Sigmoid colon (tissue), 7 donors: ENCODE measurements around the gene PGPEP1. TPM values are rescaled to one million over a fixed set of nuclear protein-coding genes. Genes with fewer than 3 reads are reported as not detected.

ENCODE experiments used
- DNase-seq: peaks from one replicate; pipeline ENCODE4 v3.0.0-alpha.2; 2019
- H3K27ac ChIP-seq, 4 donors: fragments of 200-600 bp; sonication (generic); one replicate each; pipeline ENCODE4 v1.5.1; 2016 to 2019; ENCODE audit warnings: mild to moderate bottlenecking in 1 of 4
- H3K27me3 ChIP-seq, 3 donors: fragments of 200-600 bp; sonication (generic); one replicate each; pipeline ENCODE4 v1.5.1; 2019; ENCODE audit warnings: mild to moderate bottlenecking in 1 of 3
- H3K36me3 ChIP-seq, 4 donors: fragments of 200-600 bp; sonication (generic); one replicate each; pipeline ENCODE4 v1.5.1; 2016 to 2019
- H3K4me1 ChIP-seq, 4 donors: fragments of 200-600 bp; sonication (generic); one replicate each; pipeline ENCODE4 v1.5.1; 2017 to 2019
- H3K4me3 ChIP-seq, 4 donors: fragments of 200-600 bp; sonication (generic); one replicate each; pipeline ENCODE4 v1.5.1; 2017 to 2019; ENCODE audit warnings: mild to moderate bottlenecking in 2 of 4, moderate library complexity in 1 of 4
- H3K9me3 ChIP-seq, 4 donors: fragments of 200-600 bp in 3 of 4; sonication (generic) in 3 of 4; one replicate each; pipeline versions ENCODE4 v1.5.1 to v1.6.1; 2013 to 2019
- CTCF ChIP-seq, 4 experiments: fragments of 450-650 bp in 3 of 4; fragments of 200-600 bp in 1 of 4; IDR thresholded peaks; one replicate each; pipeline ENCODE4 v1.5.1; 2016 to 2019; ENCODE audit warnings: antibody characterized with exemption in 4 of 4, mild to moderate bottlenecking in 3 of 4, moderate library complexity in 2 of 4
- EP300 ChIP-seq, 4 donors: sonication (generic); formaldehyde crosslinking; IDR thresholded peaks; one replicate each; pipeline ENCODE4 v1.6.1; 2017; ENCODE audit warnings: antibody characterized with exemption in 4 of 4
- POLR2A ChIP-seq, 2 donors: fragments of 450-650 bp; IDR thresholded peaks; one replicate each; pipeline ENCODE4 v1.6.1; 2016; ENCODE audit warnings: antibody characterized with exemption in 2 of 2, mild to moderate bottlenecking in 2 of 2, moderate library complexity in 2 of 2
- POLR2AphosphoS5 ChIP-seq, 4 donors: sonication (generic); formaldehyde crosslinking; IDR thresholded peaks; one replicate each; pipeline ENCODE4 v1.6.1; 2017; ENCODE audit warnings: antibody characterized with exemption in 4 of 4
- WGBS, 2 donors: extraction: QIAGEN DNeasy Blood & Tissue Kit; methylation state at CpG; one replicate each; pipeline ENCODE4 v1.1.7; 2013; 5-methylcytosine and 5-hydroxymethylcytosine counted together
- intact Hi-C: fragments of 100-400 bp; cut with DNase I; formaldehyde crosslinking; loops from one replicate; pipeline ENCODE4 v1.15.1; 2023
- polyA plus RNA-seq, 3 donors: library from polyadenylated mRNA; stranded (reverse); fragments of 200-250 nt; gene quantifications; one replicate each; pipeline ENCODE4 v1.2.3, GENCODE V29; 2013
- total RNA-seq, 4 donors: library from RNA; depleted of rRNA; stranded (reverse); fragments of >200 nt; gene quantifications; one replicate each; pipeline ENCODE4 v1.1.0, GENCODE V29; 2016
- donor health status: healthy with polysubstance abuse.
- donor health status: Bipolar disorder and iron deficiency.
- donor health status: healthy.

PGPEP1 gene
- total and polyA plus RNA-seq, 7 donors, result 14.4 to 36.9 (median 16.9) TPM

DNA sequence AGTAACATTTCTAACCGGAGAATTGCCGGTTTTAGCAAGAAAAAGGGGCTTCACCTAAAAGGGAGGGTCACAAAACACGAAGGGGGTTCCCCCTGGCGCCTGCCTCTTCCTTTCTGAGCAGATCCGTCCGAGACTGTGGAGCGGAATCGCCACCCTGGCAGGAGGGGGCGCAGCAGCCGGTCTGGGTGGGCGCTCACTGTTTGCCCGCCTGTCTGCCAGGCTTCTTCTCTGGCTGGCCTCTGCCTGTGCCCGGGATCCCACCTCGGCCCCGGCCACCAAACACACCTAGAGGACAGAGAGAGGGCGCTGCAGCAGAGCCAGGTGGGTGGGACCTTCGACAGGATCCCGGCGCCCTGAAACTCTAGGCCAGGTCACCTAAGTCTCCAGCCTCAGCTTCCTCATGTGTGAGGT is 33.1 kb upstream of the PGPEP1 start:
- TF ChIP-seq EP300 (IDR thresholded peaks at IDR 0.05), result no peak
- TF ChIP-seq CTCF (IDR thresholded peaks at IDR 0.05), result peak in 1 of 4 experiments; percentile 8
- H3K36me3 ChIP-seq, result peaks cover 0 to 45% (median 17%) of the 10 kb centered on the region in 4 donors
- H3K27me3 ChIP-seq, result no peaks in the 10 kb centered on the region
- DNase-seq, result no peak
- intact Hi-C loops, result loop anchor here (2.0 kb wide), 1 partner anchor 16 kb away; the partner anchor contains the start of gene LSM4
- WGBS, 2 donors, result 81 to 90% methylated on average over 19 of the region's 19 CpGs
- H3K4me3 ChIP-seq, result peak overlapping the region in 2 of 4 donors; percentile 7 to 11
- H3K27ac ChIP-seq, result peak overlapping the region; percentile 93 to 97 (median 96)
- H3K4me1 ChIP-seq, result peaks cover 0 to 59% (median 48%) of the 10 kb centered on the region in 4 donors
- H3K9me3 ChIP-seq, result no peaks in the 10 kb centered on the region

DNA sequence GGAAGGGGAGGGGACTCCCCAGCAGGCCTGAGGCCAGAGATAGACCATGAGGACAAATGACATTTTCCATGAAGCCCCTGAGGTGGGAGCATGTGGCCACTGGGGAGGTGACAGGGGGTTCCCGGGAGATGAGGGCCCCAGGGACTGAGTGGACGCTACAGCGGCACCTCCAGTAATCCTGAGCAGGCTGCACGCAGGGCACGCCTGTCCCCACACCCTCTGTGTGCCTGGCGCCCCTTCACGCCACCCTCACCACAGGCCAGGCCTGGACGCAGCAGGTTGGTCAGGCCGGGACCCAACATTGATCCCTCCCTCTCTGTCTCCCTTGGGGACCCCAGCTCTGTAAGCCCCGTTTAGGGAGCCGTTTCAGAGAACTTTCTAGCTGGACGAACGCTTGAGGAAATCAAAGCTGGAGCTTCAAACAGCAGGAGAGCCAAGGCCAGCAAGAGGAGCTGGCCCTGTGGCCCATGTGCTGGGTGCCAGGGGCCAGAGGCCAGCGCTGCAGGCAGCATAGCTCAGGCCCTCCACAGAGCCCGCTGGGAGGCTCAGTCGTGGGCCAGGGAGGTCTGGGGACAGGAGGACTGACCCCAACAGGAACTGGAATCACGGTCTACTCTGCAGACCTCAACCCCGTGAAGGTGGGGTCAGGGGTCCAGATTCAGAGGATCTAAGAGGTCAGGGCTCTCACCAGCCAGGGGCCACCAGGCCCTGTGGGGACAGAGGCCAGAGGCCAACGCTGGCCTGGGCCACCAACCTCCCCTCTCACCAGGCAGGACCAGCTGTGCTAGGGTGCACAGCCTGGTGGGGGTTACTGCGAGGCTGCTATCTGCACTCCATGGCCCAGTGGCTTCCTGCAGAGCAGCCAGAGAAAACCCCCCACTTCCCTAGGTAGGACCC is 32.1 kb upstream of the PGPEP1 start:
- peaks cover 0 to 50% (median 41%) of the 10 kb centered on the region in 4 donors for H3K4me1 ChIP-seq
- intact Hi-C loops, result no loop called here
- H3K36me3 ChIP-seq, result peaks cover 0 to 51% (median 23%) of the 10 kb centered on the region in 4 donors
- H3K4me3 ChIP-seq, result no peak overlapping the region
- WGBS, 2 donors, result 92 to 93% methylated on average over 20 of the region's 20 CpGs
- H3K27ac ChIP-seq, result peak overlapping the region; percentile 93 to 97 (median 96)
- no peaks in the 10 kb centered on the region for H3K9me3 ChIP-seq
- TF ChIP-seq POLR2AphosphoS5 (IDR thresholded peaks at IDR 0.05), result no peak
- TF ChIP-seq CTCF (IDR thresholded peaks at IDR 0.05), result no peak
- no peak for TF ChIP-seq POLR2A (IDR thresholded peaks at IDR 0.05)
- TF ChIP-seq EP300 (IDR thresholded peaks at IDR 0.05), result no peak
- no peaks in the 10 kb centered on the region for H3K27me3 ChIP-seq
- DNase-seq, result no peak

DNA sequence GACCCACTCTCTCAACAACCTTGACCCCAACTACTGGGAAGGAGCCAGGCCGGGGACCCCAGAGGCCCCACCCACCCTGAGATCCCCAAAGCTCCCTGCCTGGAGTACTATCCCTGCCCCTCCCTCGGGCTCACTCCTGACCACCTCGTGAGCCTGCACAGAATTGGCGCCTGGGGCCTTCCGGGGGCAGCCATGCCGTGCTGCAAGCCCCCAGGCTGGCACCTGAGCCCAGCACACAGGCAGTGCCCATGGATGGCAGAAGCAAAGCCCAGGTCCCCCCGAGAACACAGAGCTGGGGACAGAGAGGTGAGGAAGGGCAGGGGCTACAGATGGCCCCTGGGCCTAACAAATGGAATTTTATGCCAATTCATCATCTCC is 31.5 kb upstream of the PGPEP1 start:
- TF ChIP-seq POLR2AphosphoS5 (IDR thresholded peaks at IDR 0.05) (no peak), CTCF (IDR thresholded peaks at IDR 0.05) (no peak), POLR2A (IDR thresholded peaks at IDR 0.05) (no peak), EP300 (IDR thresholded peaks at IDR 0.05) (no peak)
- peaks cover 0 to 51% (median 23%) of the 10 kb centered on the region in 4 donors for H3K36me3 ChIP-seq
- intact Hi-C loops, result no loop called here
- no peak for DNase-seq
- H3K4me3 ChIP-seq, result no peak overlapping the region
- WGBS, 2 donors, result 91 to 92% methylated on average over 7 of the region's 7 CpGs
- no peaks in the 10 kb centered on the region for H3K9me3 ChIP-seq
- H3K27me3 ChIP-seq, result no peaks in the 10 kb centered on the region
- peak overlapping the region in 1 of 4 donors; percentile 97 for H3K27ac ChIP-seq
- peaks cover 0 to 43% (median 35%) of the 10 kb centered on the region in 4 donors for H3K4me1 ChIP-seq

- Histone ChIP-seq H3K4me3 (no peak overlapping the region), H3K4me1 (peaks cover 0 to 37% (median 28%) of the 10 kb centered on the region in 4 donors), H3K9me3 (no peaks in the 10 kb centered on the region), H3K36me3 (peaks cover 0 to 51% (median 23%) of the 10 kb centered on the region in 4 donors), H3K27me3 (no peaks in the 10 kb centered on the region), H3K27ac (no peak overlapping the region)
- no peak for DNase-seq
- TF ChIP-seq EP300 (IDR thresholded peaks at IDR 0.05) (no peak), POLR2A (IDR thresholded peaks at IDR 0.05) (no peak), CTCF (IDR thresholded peaks at IDR 0.05) (no peak), POLR2AphosphoS5 (IDR thresholded peaks at IDR 0.05) (no peak)
- 93 to 96% methylated on average over 33 of the region's 33 CpGs for WGBS, 2 donors
- intact Hi-C loops, result no loop called here
Measured at GRCh38 chr19:18309525-18310064, 30.8 kb upstream of the PGPEP1 start.
